Caco-2 (cell line): ENCODE data around the gene RHOB. TPM values are rescaled to one million over a fixed set of nuclear protein-coding genes. Genes with fewer than 3 reads are reported as not detected.

Experiments used
- BruUV-seq: library from RNA; stranded (reverse); fragments of 400-500 nt; replicated peaks from 2 replicates; lab custom pipeline; 2021; lab: Mats Ljungman, UMichigan
- CTCF ChIA-PET: fragments of 300-600 bp; sonication (Branson Sonifier 250); formaldehyde crosslinking; loops from one replicate; lab custom pipeline; 2022; ENCODE audit warnings: antibody characterized with exemption; lab: Charles Lee
- POLR2A ChIA-PET: fragments of 300-600 bp; sonication (Branson Sonifier 250); formaldehyde crosslinking; loops from one replicate; lab custom pipeline; 2022; ENCODE audit warnings: antibody characterized with exemption; lab: Charles Lee
- DNase-seq, 2 experiments: peaks; one replicate each; pipeline versions ENCODE4 v3.0.0 to v3.0.0-alpha.2; 2020 to 2022
- H3K27me3 ChIP-seq: replicated peaks from 2 replicates; pipeline ENCODE4 v1.6.0; 2011; ENCODE audit warnings: low read length; ENCODE audit not compliant: control insufficient read depth, insufficient read depth
- H3K36me3 ChIP-seq: 2 replicates; pipeline ENCODE4 v1.5.1; 2011; ENCODE audit warnings: low read length; ENCODE audit not compliant: control insufficient read depth, insufficient read depth
- H3K4me1 ChIP-seq: fragments of 250-450 bp; sonication (Bioruptor Pico); 2 replicates; pipeline ENCODE4 v1.5.1; 2020; ENCODE audit warnings: mild to moderate bottlenecking
- H3K4me3 ChIP-seq: 2 replicates; pipeline ENCODE4 v1.5.1; 2011; ENCODE audit warnings: low read depth, mild to moderate bottlenecking, control low read depth, low read length
- H3K9me3 ChIP-seq: fragments of 250-450 bp; sonication (Bioruptor Pico); 2 replicates; pipeline ENCODE4 v1.5.1; 2020; ENCODE audit warnings: mild to moderate bottlenecking, moderate library complexity
- H3K27ac Mint-ChIP-seq: one replicate; pipeline ENCODE4 v1.8.0; 2022; ENCODE audit warnings: mixed read lengths; ENCODE audit not compliant: unreplicated experiment
- H3K27me3 Mint-ChIP-seq: one replicate; pipeline ENCODE4 v1.8.0; 2022; ENCODE audit warnings: mixed read lengths; ENCODE audit not compliant: insufficient read depth, unreplicated experiment
- H3K36me3 Mint-ChIP-seq: one replicate; pipeline ENCODE4 v1.8.0; 2022; ENCODE audit warnings: mild to moderate bottlenecking, mixed read lengths; ENCODE audit not compliant: insufficient read depth, unreplicated experiment
- H3K4me1 Mint-ChIP-seq: one replicate; pipeline ENCODE4 v1.8.0; 2022; ENCODE audit warnings: low read depth, mixed read lengths; ENCODE audit not compliant: unreplicated experiment
- H3K4me3 Mint-ChIP-seq: one replicate; pipeline ENCODE4 v1.8.0; 2022; ENCODE audit warnings: mild to moderate bottlenecking, moderate library complexity, mixed read lengths; ENCODE audit not compliant: unreplicated experiment
- H3K9me3 Mint-ChIP-seq: one replicate; pipeline ENCODE4 v1.8.0; 2022; ENCODE audit warnings: mixed read lengths; ENCODE audit not compliant: unreplicated experiment
- CTCF ChIP-seq, 2 experiments: fragments of 200-600 bp in 1 of 2; IDR thresholded peaks; 1 replicate in 1 of 2; 2 replicates in 1 of 2; pipeline versions ENCODE4 v1.5.1 to v1.8.0; 2011 to 2022; ENCODE audit warnings: antibody characterized with exemption in 1 of 2, control low read depth in 1 of 2, inconsistent platforms in 1 of 2, low read depth in 1 of 2, low read length in 1 of 2, mild to moderate bottlenecking in 1 of 2, moderate library complexity in 1 of 2; ENCODE audit not compliant: insufficient read depth in 1 of 2, severe bottlenecking in 1 of 2, unreplicated experiment in 1 of 2
- intact Hi-C: fragments of 100-400 bp; cut with micrococcal nuclease; formaldehyde crosslinking; loops from one replicate; pipeline ENCODE4 v1.10.0; 2022; ENCODE audit not compliant: unreplicated experiment
- total RNA-seq: library from RNA; stranded (reverse); gene quantifications from 2 replicates; pipeline ENCODE4 v1.2.3, GENCODE V29; 2022

The RHOB gene
- total RNA-seq, 1 experiment from 2014 or later = 20.8 TPM

DNA sequence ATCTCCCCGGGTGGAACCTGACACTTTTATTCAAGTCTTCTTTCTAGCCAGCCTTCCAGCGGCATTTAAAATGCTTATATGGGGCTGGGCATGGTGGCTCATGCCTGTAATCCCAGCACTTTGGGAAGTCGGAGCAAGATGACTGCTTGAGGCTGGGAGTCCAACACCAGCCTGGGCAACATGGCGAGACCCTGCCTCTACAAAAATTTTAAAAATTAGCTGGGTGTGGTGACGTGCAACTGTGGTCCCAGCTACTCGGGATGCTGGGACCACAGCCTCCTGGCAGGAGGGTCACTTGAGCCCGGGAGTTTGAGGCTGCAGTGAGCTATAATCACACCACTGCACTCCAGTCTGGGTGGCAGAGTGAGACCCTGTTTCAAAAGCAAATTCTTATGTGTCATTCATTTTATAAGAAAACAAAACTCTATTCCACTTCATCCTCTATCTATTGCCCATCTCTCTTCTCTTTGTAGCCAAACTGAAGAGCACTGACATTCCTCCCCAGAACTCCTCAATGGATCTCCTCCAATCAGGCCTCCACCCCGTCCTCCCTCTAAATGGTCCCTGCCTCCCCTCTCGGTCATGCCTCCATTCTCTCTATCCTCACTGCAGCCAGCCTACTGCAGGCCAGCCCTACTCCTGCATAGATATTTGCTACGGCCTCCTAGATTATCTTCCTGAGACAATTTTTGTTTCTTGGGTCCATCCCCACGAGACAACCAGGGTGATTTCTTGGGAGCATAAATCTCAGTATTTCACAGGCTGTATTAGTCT lies 18.0 kb upstream of the RHOB start:
- Mint-ChIP-seq H3K9me3 (no peaks in the 10 kb centered on the region), H3K36me3 (no peaks in the 10 kb centered on the region), H3K27ac (no peak overlapping the region), H3K4me3 (no peak overlapping the region), H3K27me3 (no peaks in the 10 kb centered on the region), H3K4me1 (no peaks in the 10 kb centered on the region)
- no TSS peak for BruUV-seq
- DNase-seq = no peak
- ChIA-PET CTCF (interaction anchor here (1.8 kb wide), 1 partner anchor 17 kb away, joined by 4 read pairs; no protein-coding TSS in a partner anchor), POLR2A (interaction anchor here (1.5 kb wide), 1 partner anchor 18 kb away, joined by 3 read pairs; the partner anchor contains the start of gene RHOB)
- intact Hi-C loops = no loop called here
- Histone ChIP-seq H3K27me3 (no peaks in the 10 kb centered on the region), H3K9me3 (no peaks in the 10 kb centered on the region), H3K4me3 (no peak overlapping the region), H3K36me3 (no peaks in the 10 kb centered on the region), H3K4me1 (no peaks in the 10 kb centered on the region)
- TF ChIP-seq CTCF (IDR thresholded peaks at IDR 0.05; ENCODE audit: insufficient read depth in 1 of 2, low read depth in 1 of 2, low read length in 1 of 2, severe bottlenecking in 1 of 2, unreplicated experiment in 1 of 2) = no peak

- POLR2A ChIA-PET = interaction anchor here (1.5 kb wide), 1 partner anchor 17 kb away, joined by 3 read pairs; the partner anchor contains the start of gene RHOB
- H3K27me3 ChIP-seq = no peaks in the 10 kb centered on the region
- no peaks in the 10 kb centered on the region for H3K4me1 ChIP-seq
- Mint-ChIP-seq H3K9me3 (no peaks in the 10 kb centered on the region), H3K36me3 (no peaks in the 10 kb centered on the region), H3K4me1 (no peaks in the 10 kb centered on the region), H3K4me3 (no peak overlapping the region), H3K27me3 (no peaks in the 10 kb centered on the region), H3K27ac (no peak overlapping the region)
- no peak overlapping the region for H3K4me3 ChIP-seq
- intact Hi-C loops = no loop called here
- H3K36me3 ChIP-seq = no peaks in the 10 kb centered on the region
- DNase-seq = no peak
- CTCF ChIA-PET = no interaction called here
- no peaks in the 10 kb centered on the region for H3K9me3 ChIP-seq
- no peak for TF ChIP-seq CTCF (IDR thresholded peaks at IDR 0.05; ENCODE audit: insufficient read depth in 1 of 2, low read depth in 1 of 2, low read length in 1 of 2, severe bottlenecking in 1 of 2, unreplicated experiment in 1 of 2)
- no TSS peak for BruUV-seq
These were observed 17.3 kb upstream of the RHOB start for GRCh38 chr2:20429528-20429927.

- H3K27ac Mint-ChIP-seq = no peak overlapping the region
- ChIA-PET CTCF (no interaction called here), POLR2A (interaction anchor here (1.5 kb wide), 1 partner anchor 17 kb away, joined by 3 read pairs; the partner anchor contains the start of gene RHOB)
- H3K27me3 Mint-ChIP-seq = no peaks in the 10 kb centered on the region
- Histone ChIP-seq H3K9me3 (no peaks in the 10 kb centered on the region), H3K27me3 (no peaks in the 10 kb centered on the region), H3K4me1 (no peaks in the 10 kb centered on the region), H3K36me3 (no peaks in the 10 kb centered on the region), H3K4me3 (no peak overlapping the region)
- no TSS peak for BruUV-seq
- DNase-seq = no peak
- no peaks in the 10 kb centered on the region for H3K9me3 Mint-ChIP-seq
- no peak overlapping the region for H3K4me3 Mint-ChIP-seq
- TF ChIP-seq CTCF (IDR thresholded peaks at IDR 0.05; ENCODE audit: insufficient read depth in 1 of 2, low read depth in 1 of 2, low read length in 1 of 2, severe bottlenecking in 1 of 2, unreplicated experiment in 1 of 2) = no peak
- H3K4me1 Mint-ChIP-seq = peaks cover 3% of the 10 kb centered on the region
- intact Hi-C loops = no loop called here
- no peaks in the 10 kb centered on the region for H3K36me3 Mint-ChIP-seq
These were observed 16.8 kb upstream of the RHOB start for GRCh38 chr2:20430035-20430434.
